Activated CD4-positive, CD25-positive, alpha-beta regulatory T cell treated with anti-CD3 and anti-CD28 coated beads, Interleukin-2, amount 50 U/mL, for 16 hours (primary cell): ENCODE measurements around the gene ACOX2.

ENCODE experiments used
- DNase-seq: peaks from one replicate; pipeline ENCODE4 v3.0.0-alpha.2; 2020; ENCODE audit warnings: low read depth, low spot score

The ACOX2 gene

DNA sequence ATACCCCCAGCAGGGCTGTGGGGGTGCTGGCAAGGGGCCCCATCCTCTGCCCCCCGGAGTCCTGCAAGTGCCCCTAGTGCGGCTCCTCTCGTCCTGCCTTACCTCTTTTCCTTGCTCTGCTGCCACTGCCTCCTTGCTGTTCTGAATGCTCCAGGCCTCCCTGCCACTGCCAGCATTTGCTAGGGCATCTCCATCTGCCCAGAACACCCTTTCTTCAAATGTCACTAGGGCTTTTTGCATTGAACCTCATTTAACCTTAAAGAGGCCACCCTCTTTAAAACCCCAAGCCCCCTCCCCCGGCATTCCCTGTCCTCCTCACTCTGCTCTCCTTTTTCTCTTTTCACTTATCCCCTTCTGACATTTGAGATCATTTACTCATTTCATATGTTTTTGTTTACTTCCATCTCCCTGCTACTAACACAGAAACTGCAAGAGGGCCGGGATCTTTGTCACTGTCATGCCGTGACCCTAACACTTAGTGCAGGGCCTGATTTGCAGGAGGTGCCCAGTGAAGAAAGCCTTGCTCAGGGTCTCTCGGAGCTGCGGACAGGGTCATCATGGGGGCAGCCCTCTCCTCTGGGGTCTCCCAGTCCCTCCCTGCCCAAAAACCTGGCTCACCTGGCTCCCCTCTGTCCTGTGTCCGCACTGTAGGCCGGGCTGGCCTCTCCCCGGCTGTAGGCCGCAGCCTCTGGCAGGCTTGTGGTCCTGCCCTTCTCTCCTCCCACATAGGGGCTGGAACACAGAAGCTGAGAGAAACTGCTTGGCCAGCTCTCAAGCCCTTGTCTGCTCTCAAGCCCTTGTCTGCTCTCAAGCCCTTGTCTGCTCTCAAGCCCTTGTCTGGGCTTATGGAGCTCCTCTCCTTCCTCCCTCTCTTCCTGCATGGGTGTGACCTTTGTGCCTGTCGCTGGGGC, at the start of gene ACOX2:
Gene ACOX2 (minus strand): TSS at position 690 of the 911 bp plus-strand sequence. CDS start 2,084 bp downstream, outside the sequence.
- DNase-seq: no peak

DNA sequence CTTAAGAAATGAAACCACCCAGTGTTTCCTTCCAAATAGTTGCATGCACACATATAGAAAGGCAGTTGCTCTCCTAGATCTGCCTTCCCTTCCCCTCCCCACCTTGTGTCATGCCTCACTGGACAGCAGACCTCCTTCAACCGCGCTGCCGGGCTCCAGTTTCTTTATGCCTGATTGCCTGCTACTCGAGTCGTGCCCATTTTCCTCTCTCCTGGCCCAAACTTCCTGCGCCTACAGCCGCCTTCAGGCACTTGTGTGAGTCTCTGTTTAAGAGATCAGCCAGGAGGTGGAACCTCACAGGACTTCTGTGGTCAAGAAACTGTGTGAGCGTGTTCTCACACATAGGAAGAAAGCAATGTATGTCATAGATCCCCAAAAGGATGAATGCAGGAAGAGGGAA, 49.0 kb upstream of the ACOX2 start:
- no peak for DNase-seq

DNA sequence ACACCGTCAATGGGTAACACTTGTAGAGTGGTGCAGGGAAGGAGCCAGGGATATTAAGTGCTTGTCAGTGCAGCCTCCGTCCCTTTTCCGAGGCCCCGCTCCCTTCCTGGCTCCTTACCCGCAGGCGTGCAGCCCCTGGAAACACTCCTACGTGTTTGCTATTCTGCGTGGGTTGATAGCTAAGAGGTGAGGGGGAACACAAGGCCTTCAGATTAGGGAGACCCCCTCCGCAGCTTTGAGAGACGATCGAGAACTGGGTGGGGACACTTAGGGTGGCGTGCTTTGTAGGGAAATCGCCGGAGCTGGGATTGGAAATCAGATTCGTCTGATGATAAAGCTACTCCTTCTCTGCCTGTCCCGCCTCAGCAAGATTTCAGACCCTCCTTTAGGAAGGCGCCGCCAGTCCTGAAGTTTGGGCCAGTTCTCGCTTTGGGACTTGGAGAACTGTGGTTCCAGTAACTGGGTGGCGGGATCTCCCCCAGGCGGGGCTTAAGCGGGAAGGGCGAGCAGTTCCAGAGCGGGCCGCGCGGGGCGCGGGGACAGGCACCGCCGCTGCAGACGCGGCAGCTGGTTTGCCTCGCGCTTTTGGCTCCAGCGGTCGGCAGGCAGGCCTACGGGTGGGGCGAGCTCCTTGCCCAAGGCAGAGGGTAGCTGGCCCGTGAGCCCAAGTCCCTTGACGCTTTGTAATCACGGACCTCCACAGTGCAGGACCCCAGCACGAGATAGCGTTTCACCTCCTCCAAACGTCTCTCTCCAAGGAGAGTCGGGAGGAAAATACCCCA, 48.2 kb upstream of the ACOX2 start:
- DNase-seq: no peak

DNA sequence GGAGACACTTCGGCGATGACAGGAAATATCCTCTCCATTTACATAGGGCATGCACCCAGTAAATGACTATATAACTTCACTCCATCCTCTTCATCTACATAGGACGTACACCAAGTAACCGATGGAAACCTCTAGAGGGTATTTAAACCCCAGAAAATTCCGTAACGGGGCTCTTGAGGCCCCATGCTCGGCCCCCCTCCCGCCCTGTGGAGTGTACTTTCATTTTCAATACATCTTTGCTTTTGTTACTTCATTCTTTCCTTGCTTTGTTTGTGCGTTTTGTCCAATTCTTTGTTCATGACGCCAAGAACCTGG, 47.7 kb upstream of the ACOX2 start:
- no peak for DNase-seq

DNA sequence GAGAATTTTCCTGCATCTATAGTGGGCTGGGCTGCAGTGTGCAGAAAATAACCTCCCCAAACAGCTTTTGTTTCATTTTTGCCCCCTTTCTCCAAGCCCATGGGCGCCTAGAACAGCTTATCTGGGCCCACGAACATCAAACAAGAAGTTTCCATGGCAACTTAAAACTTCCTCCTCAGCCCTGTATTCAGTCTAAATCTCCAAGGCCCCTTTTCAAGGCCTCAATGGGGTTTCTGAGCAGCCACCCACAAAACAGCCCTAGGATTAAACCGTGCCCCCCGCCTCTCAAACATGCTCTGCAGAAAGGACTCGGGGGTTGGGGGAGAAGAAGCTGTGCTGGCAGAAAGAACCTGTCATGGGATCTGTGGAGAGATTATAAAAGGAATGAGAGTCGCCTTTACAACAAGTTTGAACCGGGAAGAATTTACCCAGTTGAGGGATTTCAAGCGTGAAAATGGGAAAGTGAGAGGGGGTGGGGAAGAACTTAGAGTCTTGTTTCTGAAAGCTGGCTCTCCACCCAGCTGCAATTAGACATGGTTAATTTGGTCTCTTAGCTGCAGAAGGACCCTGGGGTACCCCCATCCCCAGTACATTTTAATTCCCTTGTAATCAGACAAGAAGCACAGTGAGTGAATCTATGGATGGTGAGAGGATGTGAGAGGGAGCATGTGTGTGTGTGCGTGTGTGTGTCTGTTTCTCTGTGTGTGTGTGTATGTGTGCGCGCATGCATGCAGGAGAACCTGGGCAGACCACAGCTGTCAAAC, 44.5 kb upstream of the ACOX2 start:
- DNase-seq: no peak

DNA sequence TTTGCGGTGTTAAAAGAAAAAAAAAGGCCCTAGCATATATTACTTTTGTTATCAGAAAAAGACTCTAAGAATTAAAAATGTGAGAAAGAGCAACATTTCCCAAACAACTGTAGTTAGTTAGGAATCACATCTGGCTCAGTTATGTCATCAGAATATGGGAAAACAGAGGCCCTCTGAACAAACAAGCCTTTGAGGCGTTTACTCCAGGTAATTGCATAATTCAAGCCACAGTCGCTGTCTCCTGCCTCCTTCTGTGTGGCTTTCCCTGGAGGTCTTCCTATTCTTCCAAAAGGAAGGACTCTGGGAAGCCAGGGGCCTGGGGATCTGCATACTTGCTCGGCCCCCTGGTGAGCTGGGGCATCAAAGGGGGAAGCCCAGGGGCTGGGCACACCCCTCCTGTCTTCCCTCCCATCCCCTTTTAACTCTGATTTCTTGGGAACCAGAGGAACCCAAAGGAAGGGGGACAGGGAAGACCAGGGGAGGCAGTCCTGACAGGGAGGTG, 43.9 kb upstream of the ACOX2 start:
- DNase-seq: no peak

DNA sequence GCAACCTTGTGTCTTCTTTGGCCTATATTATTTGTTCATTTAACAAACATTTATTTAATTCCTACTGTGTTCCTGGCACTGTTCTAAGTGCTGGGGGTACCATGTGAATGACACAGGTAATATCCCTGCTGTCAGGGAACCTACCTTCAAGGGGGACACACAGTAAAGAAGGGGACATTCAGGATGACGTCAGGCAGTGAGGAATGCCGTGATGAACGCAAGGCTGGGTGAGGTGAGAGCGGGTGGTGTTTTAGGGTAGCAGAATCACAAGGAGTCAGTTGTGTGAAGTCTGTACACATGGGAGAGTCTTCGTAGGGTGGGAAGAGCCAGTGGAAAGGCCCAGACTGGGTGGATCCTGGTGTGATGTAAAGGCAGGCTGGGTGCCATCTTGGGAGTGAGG, 41.9 kb upstream of the ACOX2 start:
- DNase-seq: no peak

DNA sequence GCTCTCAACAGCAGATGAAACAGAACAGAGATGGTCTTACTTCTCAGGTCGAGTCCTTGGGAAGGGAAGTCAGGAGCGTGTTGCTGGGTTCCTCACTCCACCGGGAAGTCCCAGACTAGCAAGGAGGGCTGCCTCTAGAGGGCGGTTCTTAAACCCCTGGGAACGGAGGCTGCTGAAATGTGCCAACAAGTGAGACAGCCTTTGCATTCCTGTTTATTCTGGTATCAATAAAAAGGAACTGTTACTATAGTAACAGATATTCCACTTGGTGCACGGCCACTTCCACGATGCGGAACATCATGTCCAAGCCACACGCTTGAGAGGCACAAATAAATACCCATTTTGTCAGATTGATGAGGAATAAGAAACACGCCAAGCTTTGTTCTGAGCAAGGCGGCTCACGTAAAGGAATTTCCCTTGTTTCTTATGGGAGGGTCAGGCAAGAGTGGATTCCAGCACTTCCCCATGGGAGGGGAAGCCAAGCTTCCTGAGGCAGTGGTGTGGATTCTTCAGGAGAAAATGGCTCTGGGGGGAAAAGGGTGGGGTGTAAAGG, 40.4 kb upstream of the ACOX2 start, which contains the start of gene FAM107A:
Gene FAM107A (minus strand): TSS at position 123 of the 553 bp plus-strand sequence. CDS start 7,531 bp downstream, outside the sequence.
- no peak for DNase-seq

DNA sequence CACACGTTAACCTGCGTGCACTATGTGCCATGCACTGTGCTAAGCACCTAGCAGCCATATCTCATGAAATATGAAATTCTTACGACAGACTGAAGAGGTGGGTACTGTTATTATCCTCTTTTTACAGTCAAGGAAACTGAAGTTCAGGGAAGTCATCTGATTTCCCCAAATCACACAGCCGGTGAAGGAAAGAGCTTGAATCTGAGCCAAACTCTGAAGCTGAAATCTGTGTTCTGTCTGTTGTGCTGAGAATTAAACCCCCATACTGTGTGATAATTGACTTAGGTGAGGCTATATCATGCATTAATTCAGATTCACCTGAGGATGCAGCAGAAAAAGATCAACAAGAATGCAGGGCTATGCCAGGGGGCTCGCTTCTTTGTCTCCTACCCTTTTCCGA, 39.7 kb upstream of the ACOX2 start:
- DNase-seq: no peak

DNA sequence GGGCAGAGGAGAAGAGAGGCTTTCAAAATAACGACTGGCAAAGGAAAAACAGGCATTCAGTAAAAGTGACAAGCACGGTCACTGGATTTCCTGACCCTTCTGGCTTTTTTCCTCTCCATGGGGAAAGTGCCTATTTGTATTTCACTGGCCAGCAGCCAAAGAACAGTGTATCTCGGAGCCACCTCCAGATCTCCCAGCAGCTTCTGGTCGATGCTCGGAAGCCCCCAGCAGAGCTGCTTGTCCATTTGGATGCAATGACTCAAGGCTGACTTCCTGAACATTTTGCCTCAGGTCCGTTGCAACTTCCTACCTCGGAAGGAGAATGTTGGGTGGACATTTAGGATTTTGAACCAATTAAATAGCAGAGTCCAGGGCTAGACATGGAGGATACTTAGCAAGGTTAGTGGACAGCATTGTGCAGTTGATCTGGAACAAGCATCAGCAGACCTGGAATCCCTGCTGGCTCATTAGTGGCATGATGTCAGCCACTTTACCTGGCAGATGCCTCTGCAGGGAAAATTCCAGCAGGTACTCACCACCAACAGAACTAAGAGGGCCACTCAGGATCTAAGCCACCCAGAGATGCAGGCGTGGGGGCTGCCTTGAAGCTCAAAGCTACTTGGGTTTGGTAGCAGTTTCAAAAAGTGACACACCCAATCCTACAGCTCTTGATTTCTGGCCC, 39.1 kb upstream of the ACOX2 start:
- no peak for DNase-seq

DNA sequence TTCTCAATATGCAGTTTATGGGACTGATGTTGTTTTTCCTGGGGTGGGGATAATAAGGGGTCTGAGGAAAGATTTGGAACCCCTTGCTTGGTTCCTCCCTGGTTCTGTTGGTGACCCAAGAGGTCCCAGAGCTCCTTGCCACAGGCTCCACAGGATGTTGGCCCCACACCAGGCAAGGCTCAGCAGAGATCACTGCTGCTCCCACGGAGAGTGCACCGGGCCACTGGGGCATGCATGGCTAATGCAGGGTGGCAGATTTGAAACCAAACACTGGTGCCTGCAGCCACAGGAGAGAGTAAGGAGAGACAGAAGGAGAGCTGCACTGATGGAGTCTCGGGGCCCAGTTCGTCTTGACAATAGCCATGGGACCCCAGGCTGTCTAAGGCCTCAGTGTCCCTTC, 37.7 kb upstream of the ACOX2 start:
- no peak for DNase-seq

DNA sequence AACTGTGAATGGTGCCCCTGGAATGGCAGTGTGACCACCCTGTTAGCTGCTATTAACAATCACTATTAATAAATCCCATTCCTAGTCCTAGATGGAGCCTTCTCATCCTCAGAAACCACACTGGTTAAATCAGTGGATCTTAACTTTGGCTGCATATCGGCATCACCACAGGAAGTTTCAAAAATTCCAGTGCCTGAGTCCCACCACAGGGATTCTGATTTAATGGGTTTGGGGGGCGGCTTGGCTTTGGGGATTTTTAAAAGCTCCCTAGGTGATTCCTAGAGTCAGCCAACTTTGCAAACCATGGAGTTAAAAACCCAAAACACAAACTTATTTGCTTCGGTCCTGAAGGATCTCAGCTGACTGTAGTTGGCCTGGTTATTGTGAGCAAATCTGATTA, 37.1 kb upstream of the ACOX2 start:
- DNase-seq: no peak

DNA sequence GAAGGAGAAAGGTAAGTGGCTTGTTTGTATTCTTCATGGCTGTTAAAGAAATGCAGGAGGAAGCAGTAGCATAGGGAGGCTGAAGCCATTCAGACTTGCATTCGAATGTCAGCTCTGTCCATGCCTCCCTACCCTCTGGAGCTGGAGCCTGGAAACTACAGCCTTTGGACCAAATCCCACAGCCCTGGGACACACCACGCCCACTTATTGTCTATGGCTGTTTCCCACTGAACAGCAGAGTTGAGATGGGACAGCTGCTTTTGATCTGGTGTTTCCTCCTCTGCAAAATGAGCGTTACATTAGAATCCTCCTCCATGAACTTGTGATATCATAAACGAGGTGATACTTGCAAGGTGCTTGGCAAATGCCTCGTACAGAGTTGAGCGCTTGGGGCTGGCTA, 36.6 kb upstream of the ACOX2 start:
- no peak for DNase-seq

DNA sequence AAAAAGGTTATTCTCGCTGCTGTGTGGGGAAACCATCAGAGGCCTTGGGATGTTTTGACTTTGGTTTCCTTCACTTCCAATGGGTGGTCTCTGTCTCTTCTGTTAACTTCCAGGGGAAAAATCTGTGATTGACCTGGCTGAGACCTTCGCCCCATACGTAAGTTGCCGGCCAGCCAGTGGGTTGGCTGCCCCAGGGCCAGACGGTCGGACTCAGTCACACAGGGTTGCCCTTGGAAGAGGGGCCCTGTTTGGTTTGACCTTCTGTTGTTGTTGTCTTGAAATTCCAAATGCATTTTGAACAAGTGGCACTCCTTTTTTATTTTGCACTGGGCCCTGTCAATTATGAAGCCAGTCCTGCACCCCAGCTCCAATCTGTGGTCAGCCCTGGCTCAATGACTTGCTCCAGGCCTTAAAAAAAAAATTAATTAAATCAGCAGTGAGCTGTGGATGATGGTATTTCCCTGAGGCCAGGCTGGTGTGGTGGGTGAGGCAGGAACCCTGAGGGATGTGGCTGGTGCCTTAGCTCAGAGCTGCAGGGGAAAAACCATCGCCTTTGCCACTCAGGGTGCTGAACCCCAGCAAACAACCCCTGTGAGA, 35.7 kb upstream of the ACOX2 start:
- DNase-seq: no peak

DNA sequence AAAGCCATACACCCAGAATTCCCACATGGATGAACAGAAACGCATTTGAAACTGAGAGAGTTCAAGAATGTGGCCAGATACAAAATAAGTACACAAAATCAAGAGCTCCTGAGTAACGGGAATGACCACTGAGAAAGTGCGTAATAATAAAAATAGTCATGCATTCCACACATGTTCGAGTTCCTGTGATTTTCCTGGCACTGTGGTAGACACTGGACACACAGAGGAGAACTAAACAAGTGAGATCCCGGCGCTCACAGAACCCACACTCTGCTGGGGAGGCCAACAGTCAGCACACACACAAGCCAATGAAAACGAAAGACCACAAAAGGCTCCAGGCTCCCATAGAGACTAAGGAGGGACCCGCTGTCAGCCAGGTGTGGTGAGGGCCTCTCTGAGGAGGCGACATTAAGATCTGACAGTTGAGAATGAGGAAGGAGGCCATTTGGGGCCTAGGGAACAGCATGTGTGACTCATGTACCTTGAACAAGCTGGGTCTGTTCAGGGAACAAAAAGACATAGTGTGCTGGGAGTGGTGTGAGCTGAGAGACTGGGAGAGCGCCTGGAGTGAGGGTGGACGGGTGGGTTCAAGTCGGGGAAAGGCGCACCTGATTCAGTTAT, 35.1 kb upstream of the ACOX2 start:
- DNase-seq: no peak

DNA sequence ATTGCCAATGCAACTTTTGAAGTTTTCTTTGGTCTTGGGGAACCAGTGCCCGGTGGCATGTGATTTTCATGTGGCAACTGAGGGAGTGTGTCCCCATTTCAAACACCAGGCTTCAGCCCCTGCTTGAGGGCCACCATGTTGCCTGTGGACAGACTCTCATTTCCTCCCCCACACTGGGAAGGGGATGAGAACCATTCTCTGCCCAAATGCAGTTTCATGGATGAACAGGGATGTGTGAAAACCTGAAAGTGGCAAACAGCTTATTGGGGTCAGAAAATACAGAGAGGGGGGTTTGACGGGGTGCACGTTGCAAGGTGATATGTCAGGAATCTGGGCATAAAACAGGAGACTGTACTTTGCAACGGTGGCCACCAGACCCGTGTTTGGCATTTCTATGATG, 33.9 kb upstream of the ACOX2 start:
- DNase-seq: no peak

DNA sequence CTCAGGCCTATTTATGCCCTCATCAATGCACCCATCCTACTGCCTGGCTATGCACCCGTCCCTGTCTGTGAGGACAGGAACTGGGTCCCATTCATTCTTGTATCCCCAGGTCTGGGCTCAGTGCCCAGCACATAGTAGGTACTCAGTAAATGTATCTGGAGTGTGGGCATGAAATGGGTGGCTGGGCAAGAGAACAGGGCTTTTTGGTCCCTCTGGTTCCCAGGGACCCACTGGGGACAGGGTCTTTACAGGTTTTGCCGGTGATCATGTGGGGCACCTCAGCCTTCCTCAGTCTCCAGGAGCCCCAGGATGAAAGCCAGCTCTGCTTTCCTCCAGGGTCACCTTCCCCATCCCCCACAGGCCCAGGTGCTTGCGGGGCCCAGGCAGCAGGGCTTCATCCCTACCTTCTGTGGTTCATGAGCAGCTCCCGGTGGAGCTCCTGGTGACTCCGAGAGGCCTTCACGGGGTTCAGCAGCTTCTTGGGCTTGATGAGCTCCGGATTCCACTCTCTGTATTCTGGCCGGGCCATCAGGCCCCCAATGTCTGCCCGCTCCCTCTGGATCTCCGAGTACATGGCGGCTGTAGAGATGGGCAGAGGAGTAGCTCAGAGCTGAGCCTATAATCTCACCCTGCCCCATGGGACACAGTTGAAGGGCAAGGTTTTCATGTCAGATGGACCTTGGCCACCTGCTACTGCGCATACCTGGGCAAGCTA, 32.5 kb upstream of the ACOX2 start:
- no peak for DNase-seq

DNA sequence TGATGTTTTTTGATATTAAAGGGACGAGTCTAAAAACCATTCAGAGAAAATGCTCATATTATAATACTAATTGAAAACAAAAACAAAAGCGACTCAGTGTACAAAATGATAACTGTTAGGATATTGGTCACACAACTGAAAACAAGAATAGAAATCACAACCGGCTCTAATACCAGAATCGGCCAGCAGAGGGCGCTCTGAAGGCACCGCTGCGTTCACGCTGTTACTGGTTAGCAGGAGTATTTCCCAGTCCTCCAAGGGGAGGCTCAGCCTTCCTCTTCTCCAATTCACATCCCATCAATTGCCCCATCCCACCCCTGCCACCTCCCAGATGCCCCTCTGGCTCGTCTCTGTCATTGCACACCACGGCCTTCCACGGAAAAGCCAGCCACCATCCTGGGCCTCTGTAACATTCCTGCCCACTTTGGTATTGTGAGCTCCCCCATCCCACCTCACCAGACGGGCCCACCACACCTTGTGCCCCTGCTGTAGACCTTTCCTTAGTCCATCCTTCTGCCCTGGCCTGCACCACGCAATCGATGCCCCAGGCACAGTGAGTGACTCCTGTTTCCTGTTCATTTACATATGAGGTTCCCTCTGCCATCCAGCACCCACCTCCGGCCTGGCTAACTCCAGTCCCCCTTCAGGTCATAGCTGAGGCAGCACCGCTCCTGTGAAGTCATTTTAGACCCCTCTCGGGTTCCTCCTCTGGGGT, 31.7 kb upstream of the ACOX2 start:
- DNase-seq: peak; percentile 58

DNA sequence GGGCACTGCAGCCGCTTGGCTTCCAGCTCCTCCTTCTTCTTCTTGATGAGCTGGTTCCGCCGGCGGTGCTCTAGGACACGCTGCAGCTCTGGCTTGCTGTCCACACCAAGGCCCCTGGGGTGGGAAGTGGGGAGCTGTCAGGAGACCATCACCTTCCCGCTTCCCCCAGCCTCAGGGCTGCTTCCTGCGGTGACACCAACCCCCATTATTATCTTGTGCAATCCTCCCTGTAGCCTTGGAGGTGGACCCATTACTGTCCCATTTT, 30.2 kb upstream of the ACOX2 start:
- DNase-seq: no peak
